T-cell (primary cell): ENCODE data around the gene C8A. TPM values are rescaled to one million over a fixed set of nuclear protein-coding genes. Genes with fewer than 3 reads are reported as not detected.

ENCODE experiments used
- ATAC-seq, 4 experiments: fragments of 200-7000 bp in 3 of 4; fragments of 150-1000 bp in 1 of 4; cut with Tn5 transposase; replicated peaks in 1 of 4; 1 replicate in 3 of 4; 2 replicates in 1 of 4; pipeline ENCODE4 v1.10.0; 2021; ENCODE audit warnings: moderate library complexity in 3 of 4, mild to moderate bottlenecking in 2 of 4, moderate number of reproducible peaks in 1 of 4
- CTCF ChIA-PET, 2 donors: fragments of 300-600 bp; sonication (Branson Sonifier 250); formaldehyde crosslinking; loops; one replicate each; lab custom pipeline; 2022; ENCODE audit warnings: antibody characterized with exemption in 2 of 2; lab: Charles Lee
- POLR2A ChIA-PET, 2 donors: fragments of 300-600 bp; sonication (Branson Sonifier 250); formaldehyde crosslinking; loops; one replicate each; lab custom pipeline; 2022; ENCODE audit warnings: antibody characterized with exemption in 2 of 2; lab: Charles Lee
- DNase-seq, 35 experiments: peaks; one replicate each; pipeline versions ENCODE4 v3.0.0 to v3.0.0-alpha.2; 2013 to 2023
- H3K27ac ChIP-seq: one replicate; pipeline ENCODE4 v1.5.1; 2013; ENCODE audit warnings: low read length
- H3K27me3 ChIP-seq, 2 experiments: replicated peaks in 1 of 2; 1 replicate in 1 of 2; 2 replicates in 1 of 2; pipeline versions ENCODE4 v1.6.1 to v1.7.0; 2013; ENCODE audit warnings: low read length in 1 of 2, mixed read lengths in 1 of 2; ENCODE audit not compliant: control insufficient read depth in 2 of 2, insufficient read depth in 2 of 2; ENCODE audit errors: extremely low read depth in 1 of 2
- H3K36me3 ChIP-seq, 2 donors: 1 replicate in 1 of 2; 2 replicates in 1 of 2; pipeline versions ENCODE4 v1.6.1 to v1.7.0; 2013; ENCODE audit warnings: low read length in 1 of 2; ENCODE audit not compliant: control insufficient read depth in 2 of 2, insufficient read depth in 1 of 2; ENCODE audit errors: extremely low read depth in 1 of 2
- H3K4me1 ChIP-seq, 2 experiments: 1 replicate in 1 of 2; 2 replicates in 1 of 2; pipeline versions ENCODE4 v1.6.1 to v1.7.0; 2013; ENCODE audit warnings: low read length in 2 of 2, mixed read lengths in 1 of 2; ENCODE audit not compliant: insufficient read depth in 2 of 2, control insufficient read depth in 1 of 2; ENCODE audit errors: extremely low read depth in 1 of 2
- H3K4me3 ChIP-seq, 2 donors: 1 replicate in 1 of 2; 2 replicates in 1 of 2; pipeline versions ENCODE4 v1.5.1 to v1.7.0; 2013; ENCODE audit warnings: mild to moderate bottlenecking in 2 of 2, low read length in 1 of 2, moderate library complexity in 1 of 2; ENCODE audit not compliant: control insufficient read depth in 1 of 2; ENCODE audit errors: extremely low read depth in 1 of 2
- H3K9me3 ChIP-seq: 2 replicates; pipeline ENCODE4 v1.7.0; 2013
- H3K27ac Mint-ChIP-seq, 2 donors: one replicate each; pipeline ENCODE4 v1.8.0; 2020 to 2021; ENCODE audit warnings: mild to moderate bottlenecking in 2 of 2, mixed read lengths in 2 of 2
- H3K27me3 Mint-ChIP-seq, 2 donors: one replicate each; pipeline ENCODE4 v1.8.0; 2021 to 2022; ENCODE audit warnings: mixed read lengths in 2 of 2
- H3K36me3 Mint-ChIP-seq: one replicate; pipeline ENCODE4 v1.8.0; 2021; ENCODE audit warnings: mixed read lengths
- H3K4me1 Mint-ChIP-seq, 3 donors: one replicate each; pipeline ENCODE4 v1.8.0; 2020 to 2022; ENCODE audit warnings: mixed read lengths in 3 of 3, mild to moderate bottlenecking in 1 of 3
- H3K4me3 Mint-ChIP-seq, 3 donors: one replicate each; pipeline ENCODE4 v1.8.0; 2020 to 2022; ENCODE audit warnings: mild to moderate bottlenecking in 3 of 3, mixed read lengths in 3 of 3, moderate library complexity in 3 of 3
- H3K9me3 Mint-ChIP-seq, 3 donors: one replicate each; pipeline ENCODE4 v1.8.0; 2020 to 2022; ENCODE audit warnings: mixed read lengths in 3 of 3
- WGBS: methylation state at CpG from one replicate; pipeline ENCODE4 v1.1.5; 2013; ENCODE audit warnings: missing lambda C conversion rate; ENCODE audit not compliant: insufficient coverage; 5-methylcytosine and 5-hydroxymethylcytosine counted together
- total RNA-seq, 35 experiments: library from RNA in 6 of 35; stranded (reverse) in 6 of 35; fragments of 120-200 nt in 1 of 35; gene quantifications; one replicate each; pipeline versions ENCODE4 v1.2.1 to v1.2.4 and lab custom pipeline; 2013 to 2026

The C8A gene
- total RNA-seq, 5 donors from 2014 or later (not counting 1 experiment from before 2014, with no cell fraction given): 0.12 TPM; not detected in 4

GRCh38 chr1:56855190-56855589 lies 593 bp downstream of the C8A start:
- H3K9me3 Mint-ChIP-seq: no peaks in the 10 kb centered on the region
- peaks cover 15 to 26% of the 10 kb centered on the region in 2 donors for H3K27me3 Mint-ChIP-seq
- ChIA-PET CTCF (no interaction called here), POLR2A (no interaction called here)
- no peak overlapping the region for H3K27ac ChIP-seq
- ATAC-seq: no peak
- WGBS: no CpG with 5 or more reads among the region's 1 CpG
- H3K36me3 Mint-ChIP-seq: no peaks in the 10 kb centered on the region
- H3K36me3 ChIP-seq: no peaks in the 10 kb centered on the region
- H3K27me3 ChIP-seq: peaks cover 0 to 2% of the 10 kb centered on the region in 2 experiments
- no peak overlapping the region for H3K27ac Mint-ChIP-seq
- no peak for DNase-seq
- H3K4me1 Mint-ChIP-seq: no peaks in the 10 kb centered on the region
- H3K9me3 ChIP-seq: no peaks in the 10 kb centered on the region
- no peaks in the 10 kb centered on the region for H3K4me1 ChIP-seq
- no peak overlapping the region for H3K4me3 ChIP-seq
- H3K4me3 Mint-ChIP-seq: no peak overlapping the region

GRCh38 chr1:56856186-56856585 lies 1.6 kb downstream of the C8A start:
- ChIA-PET POLR2A (no interaction called here), CTCF (no interaction called here)
- DNase-seq: no peak
- no peaks in the 10 kb centered on the region for H3K4me1 Mint-ChIP-seq
- no peak overlapping the region for H3K27ac ChIP-seq
- peaks cover 0 to 2% of the 10 kb centered on the region in 2 experiments for H3K27me3 ChIP-seq
- no peaks in the 10 kb centered on the region for H3K36me3 Mint-ChIP-seq
- no peaks in the 10 kb centered on the region for H3K4me1 ChIP-seq
- H3K4me3 Mint-ChIP-seq: no peak overlapping the region
- no peak overlapping the region for H3K4me3 ChIP-seq
- peaks cover 0 to 5% (median 0%) of the 10 kb centered on the region in 3 donors for H3K9me3 Mint-ChIP-seq
- no peak overlapping the region for H3K27ac Mint-ChIP-seq
- peaks cover 15 to 27% of the 10 kb centered on the region in 2 donors for H3K27me3 Mint-ChIP-seq
- no peaks in the 10 kb centered on the region for H3K36me3 ChIP-seq
- no peaks in the 10 kb centered on the region for H3K9me3 ChIP-seq
- ATAC-seq: no peak

DNA sequence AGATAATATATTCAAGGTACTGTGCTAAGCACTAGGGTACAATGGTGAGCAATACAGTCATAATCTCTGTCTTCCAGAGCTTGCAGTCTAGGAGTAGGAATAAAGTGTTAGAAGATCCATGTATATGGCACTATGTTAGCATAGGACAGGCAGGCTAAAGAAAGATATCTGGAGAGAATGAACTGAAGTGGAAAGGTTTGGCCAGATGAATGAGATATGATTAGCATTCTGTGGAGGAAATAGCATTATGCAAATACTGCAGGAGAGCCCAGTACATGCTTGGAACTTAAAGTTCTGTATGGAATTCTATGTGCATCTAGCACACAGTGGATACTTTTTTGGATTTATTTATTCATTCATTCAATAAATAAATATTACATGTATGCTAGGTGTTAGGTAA lies 4.7 kb downstream of the C8A start:
- Histone ChIP-seq H3K36me3 (no peaks in the 10 kb centered on the region), H3K4me1 (no peaks in the 10 kb centered on the region), H3K9me3 (no peaks in the 10 kb centered on the region), H3K27me3 (peaks cover 0 to 2% of the 10 kb centered on the region in 2 experiments), H3K4me3 (no peak overlapping the region), H3K27ac (no peak overlapping the region)
- Mint-ChIP-seq H3K9me3 (peaks cover 0 to 5% (median 0%) of the 10 kb centered on the region in 3 donors), H3K36me3 (no peaks in the 10 kb centered on the region), H3K27ac (no peak overlapping the region), H3K4me3 (no peak overlapping the region), H3K27me3 (peaks cover 6 to 24% of the 10 kb centered on the region in 2 donors), H3K4me1 (no peaks in the 10 kb centered on the region)
- DNase-seq (no peak), ATAC-seq (no peak)
- POLR2A ChIA-PET: no interaction called here
- CTCF ChIA-PET: no interaction called here

- Histone ChIP-seq H3K27ac (no peak overlapping the region), H3K36me3 (no peaks in the 10 kb centered on the region), H3K4me3 (no peak overlapping the region), H3K4me1 (no peaks in the 10 kb centered on the region), H3K27me3 (no peaks in the 10 kb centered on the region), H3K9me3 (no peaks in the 10 kb centered on the region)
- H3K36me3 Mint-ChIP-seq: no peaks in the 10 kb centered on the region
- WGBS: no CpG with 5 or more reads among the region's 3 CpGs
- H3K4me3 Mint-ChIP-seq: no peak overlapping the region
- DNase-seq (no peak), ATAC-seq (no peak)
- peaks cover 0 to 5% (median 0%) of the 10 kb centered on the region in 3 donors for H3K9me3 Mint-ChIP-seq
- no peak overlapping the region for H3K27ac Mint-ChIP-seq
- peaks cover 2 to 15% of the 10 kb centered on the region in 2 donors for H3K27me3 Mint-ChIP-seq
- ChIA-PET CTCF (no interaction called here), POLR2A (no interaction called here)
- no peaks in the 10 kb centered on the region for H3K4me1 Mint-ChIP-seq
Observed at GRCh38 chr1:56863265-56863992, 8.8 kb downstream of the C8A start.

DNA sequence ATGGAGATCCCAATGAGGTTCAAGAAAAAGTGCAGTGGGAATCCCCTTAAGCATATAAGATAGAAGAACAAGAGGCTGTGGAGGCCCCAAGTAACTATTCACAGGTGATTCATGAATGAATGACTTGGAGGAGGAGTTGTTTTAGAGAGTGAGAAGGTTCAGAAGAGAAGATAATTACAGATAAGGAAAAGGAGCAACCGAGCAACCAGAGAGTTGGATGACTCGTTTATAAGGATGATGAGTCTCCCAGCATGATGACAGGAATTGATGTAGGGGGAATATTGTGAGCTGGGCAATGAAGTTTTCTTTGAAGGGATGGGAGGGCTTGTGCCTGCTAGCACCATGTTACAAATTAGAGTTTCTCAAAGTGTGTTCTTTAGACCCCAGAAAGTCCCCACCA lies 9.8 kb downstream of the C8A start:
- no peak overlapping the region for H3K4me3 ChIP-seq
- ChIA-PET POLR2A (no interaction called here), CTCF (no interaction called here)
- no peaks in the 10 kb centered on the region for H3K9me3 ChIP-seq
- ATAC-seq: no peak
- no peak overlapping the region for H3K27ac ChIP-seq
- WGBS: 63% methylated on average over 2 of the region's 2 CpGs
- Mint-ChIP-seq H3K4me1 (no peaks in the 10 kb centered on the region), H3K36me3 (no peaks in the 10 kb centered on the region), H3K4me3 (no peak overlapping the region), H3K9me3 (peaks cover 0 to 5% (median 0%) of the 10 kb centered on the region in 3 donors), H3K27ac (no peak overlapping the region), H3K27me3 (peaks cover 2 to 16% of the 10 kb centered on the region in 2 donors)
- no peaks in the 10 kb centered on the region for H3K27me3 ChIP-seq
- H3K36me3 ChIP-seq: no peaks in the 10 kb centered on the region
- DNase-seq: no peak
- no peaks in the 10 kb centered on the region for H3K4me1 ChIP-seq

GRCh38 chr1:56866656-56867055 lies 12.1 kb downstream of the C8A start:
- no peaks in the 10 kb centered on the region for H3K9me3 ChIP-seq
- Mint-ChIP-seq H3K27ac (no peak overlapping the region), H3K27me3 (peaks cover 3 to 22% of the 10 kb centered on the region in 2 donors), H3K4me1 (no peaks in the 10 kb centered on the region), H3K9me3 (no peaks in the 10 kb centered on the region), H3K36me3 (no peaks in the 10 kb centered on the region), H3K4me3 (no peak overlapping the region)
- POLR2A ChIA-PET: no interaction called here
- no peaks in the 10 kb centered on the region for H3K27me3 ChIP-seq
- no peaks in the 10 kb centered on the region for H3K4me1 ChIP-seq
- 88% methylated on average over 1 of the region's 2 CpGs for WGBS
- no peak overlapping the region for H3K4me3 ChIP-seq
- H3K27ac ChIP-seq: no peak overlapping the region
- ATAC-seq (no peak), DNase-seq (no peak)
- CTCF ChIA-PET: no interaction called here
- no peaks in the 10 kb centered on the region for H3K36me3 ChIP-seq
